Karpas-422 (cell line): ENCODE data around the gene SLC45A3. TPM values are rescaled to one million over a fixed set of nuclear protein-coding genes. Genes with fewer than 3 reads are reported as not detected.

ENCODE experiments used
- DNase-seq: peaks from one replicate; pipeline ENCODE4 v3.0.0-alpha.2; 2015
- H2AFZ ChIP-seq: fragments of 200-600 bp; sonication (generic); 2 replicates; pipeline ENCODE4 v1.6.1; 2014; ENCODE audit warnings: antibody characterized with exemption, low read length, mixed read lengths
- H3K27ac ChIP-seq: fragments of 200-600 bp; sonication (generic); 2 replicates; pipeline ENCODE4 v1.5.1; 2014; ENCODE audit warnings: mild to moderate bottlenecking, low read length, moderate library complexity
- H3K27me3 ChIP-seq: fragments of 200-600 bp; sonication (generic); 2 replicates; pipeline ENCODE4 v1.6.1; 2014; ENCODE audit warnings: low read length, mixed read lengths
- H3K36me3 ChIP-seq: fragments of 200-600 bp; sonication (generic); 2 replicates; pipeline ENCODE4 v1.6.1; 2014; ENCODE audit warnings: low read length, mixed read lengths; ENCODE audit not compliant: insufficient read depth
- H3K4me1 ChIP-seq: fragments of 200-600 bp; sonication (generic); 2 replicates; pipeline ENCODE4 v1.6.1; 2014; ENCODE audit warnings: mild to moderate bottlenecking, low read length, mixed read lengths
- H3K4me2 ChIP-seq: fragments of 200-600 bp; sonication (generic); 2 replicates; pipeline ENCODE4 v1.6.1; 2014; ENCODE audit warnings: low read length, low read depth, mild to moderate bottlenecking; ENCODE audit not compliant: poor library complexity, severe bottlenecking
- H3K4me3 ChIP-seq: fragments of 200-600 bp; sonication (generic); 2 replicates; pipeline ENCODE4 v1.5.1; 2014; ENCODE audit warnings: mild to moderate bottlenecking, antibody characterized with exemption, low read length, mixed read lengths
- H3K79me2 ChIP-seq: fragments of 200-600 bp; sonication (generic); 2 replicates; pipeline ENCODE4 v1.6.1; 2014; ENCODE audit warnings: mild to moderate bottlenecking, low read length, mixed read lengths
- H3K9ac ChIP-seq: fragments of 200-600 bp; sonication (generic); 2 replicates; pipeline ENCODE4 v1.6.0; 2014; ENCODE audit warnings: low read length
- H3K9me2 ChIP-seq: fragments of 200-600 bp; sonication (generic), shearing (Covaris generic); replicated peaks from 2 replicates; pipeline ENCODE4 v1.6.0; 2014; ENCODE audit warnings: mild to moderate bottlenecking, low read length, moderate library complexity; ENCODE audit not compliant: insufficient read depth
- H3K9me3 ChIP-seq: fragments of 300-700, 200-600 bp; sonication (generic); 2 replicates; pipeline ENCODE4 v1.6.1; 2014; ENCODE audit warnings: low read length, mixed read lengths
- H4K20me1 ChIP-seq: fragments of 200-600 bp; sonication (generic); 2 replicates; pipeline ENCODE4 v1.6.1; 2014; ENCODE audit warnings: mild to moderate bottlenecking, antibody characterized with exemption, low read length, low read depth; ENCODE audit not compliant: insufficient read depth
- total RNA-seq: library from RNA; depleted of rRNA; stranded (reverse); fragments of >200 nt; shearing (Covaris generic); gene quantifications from 2 replicates; pipeline ENCODE4 v1.2.3, GENCODE V29; 2014; ENCODE audit warnings: low replicate concordance

Gene SLC45A3
- total RNA-seq, 1 experiment from 2014 or later: not detected

DNA sequence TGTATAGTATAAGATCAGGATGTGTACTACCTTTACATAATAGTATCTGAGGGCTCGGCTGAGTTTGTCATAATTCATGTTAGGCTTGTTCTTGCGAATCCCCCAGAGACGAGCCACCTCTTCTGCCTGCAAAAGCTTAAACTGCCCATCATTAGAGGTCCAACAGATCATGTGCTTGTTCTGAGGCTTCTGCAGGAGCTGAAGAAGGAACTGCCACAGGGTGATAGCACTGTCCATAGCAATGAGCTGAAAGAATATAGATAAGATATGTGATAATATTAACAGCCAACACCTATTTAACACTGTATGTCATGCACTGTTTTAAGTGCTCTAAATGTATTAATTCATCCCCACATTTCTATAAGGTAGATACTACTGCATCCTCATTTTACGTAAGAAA lies 56.7 kb downstream of the SLC45A3 start:
- H3K9ac ChIP-seq: no peak overlapping the region
- no peaks in the 10 kb centered on the region for H3K9me2 ChIP-seq
- H2AFZ ChIP-seq: no peak overlapping the region
- peaks cover 40% of the 10 kb centered on the region for H3K36me3 ChIP-seq
- no peak for DNase-seq
- H3K9me3 ChIP-seq: no peaks in the 10 kb centered on the region
- H3K4me1 ChIP-seq: peaks cover 29% of the 10 kb centered on the region
- H3K4me3 ChIP-seq: no peak overlapping the region
- H4K20me1 ChIP-seq: peaks cover 15% of the 10 kb centered on the region; the same call in 1 of the 2 replicates
- H3K79me2 ChIP-seq: peaks cover 92% of the 10 kb centered on the region
- no peak overlapping the region for H3K4me2 ChIP-seq
- no peaks in the 10 kb centered on the region for H3K27me3 ChIP-seq
- no peak overlapping the region for H3K27ac ChIP-seq

DNA sequence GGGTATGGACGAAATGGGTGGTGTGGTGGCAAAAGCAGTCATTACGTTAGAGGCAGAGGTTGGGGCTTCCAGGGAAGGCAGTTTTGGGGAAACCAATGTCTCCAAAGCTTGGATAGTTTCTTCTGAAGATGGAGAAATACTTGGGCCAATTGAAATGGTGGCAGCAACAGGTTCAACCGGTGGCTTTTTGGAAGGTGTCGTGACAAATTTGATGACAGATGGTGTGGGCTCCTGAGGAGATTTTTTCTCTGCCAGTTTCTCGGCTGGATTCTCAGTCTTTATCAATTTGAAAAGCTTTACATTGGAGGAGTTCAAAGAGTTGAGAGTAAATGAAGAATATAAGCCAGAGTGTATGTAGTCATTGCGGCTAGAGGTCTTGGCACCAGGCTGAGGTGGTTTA lies 60.0 kb downstream of the SLC45A3 start:
- Histone ChIP-seq H3K4me2 (no peak overlapping the region), H3K4me1 (peaks cover 6% of the 10 kb centered on the region), H3K9me2 (no peaks in the 10 kb centered on the region), H3K36me3 (peaks cover 61% of the 10 kb centered on the region), H3K9me3 (no peaks in the 10 kb centered on the region), H3K27me3 (no peaks in the 10 kb centered on the region), H3K79me2 (peaks cover 86% of the 10 kb centered on the region), H3K9ac (no peak overlapping the region), H2AFZ (no peak overlapping the region), H4K20me1 (peaks cover 15% of the 10 kb centered on the region; the same call in 1 of the 2 replicates), H3K27ac (no peak overlapping the region), H3K4me3 (no peak overlapping the region)
- DNase-seq: no peak

DNA sequence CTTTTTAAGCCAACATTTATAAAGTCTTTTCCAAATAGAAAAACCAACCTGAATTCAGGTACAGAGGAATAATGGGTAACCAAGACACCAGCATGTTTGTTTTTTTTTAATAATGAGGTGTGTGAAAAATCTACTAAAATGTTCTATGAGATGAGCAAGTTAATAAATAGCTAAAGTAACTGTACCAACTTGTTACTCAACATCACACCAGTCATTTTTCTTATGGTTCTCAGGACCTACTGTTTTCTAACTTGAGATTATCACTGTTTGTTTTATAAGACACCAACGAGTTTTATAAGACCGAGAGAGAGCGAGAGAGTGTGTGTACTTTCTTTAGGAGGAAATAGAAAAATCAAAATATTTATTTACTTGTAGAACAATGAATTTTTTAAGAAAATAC lies 60.9 kb downstream of the SLC45A3 start:
- DNase-seq: no peak
- peaks cover 13% of the 10 kb centered on the region for H3K4me1 ChIP-seq
- H3K79me2 ChIP-seq: peaks cover 84% of the 10 kb centered on the region
- peaks cover 8% of the 10 kb centered on the region; the same call in 1 of the 2 replicates for H4K20me1 ChIP-seq
- no peak overlapping the region for H3K9ac ChIP-seq
- H3K36me3 ChIP-seq: peaks cover 65% of the 10 kb centered on the region
- H3K9me2 ChIP-seq: no peaks in the 10 kb centered on the region
- no peak overlapping the region for H3K4me3 ChIP-seq
- no peak overlapping the region for H3K27ac ChIP-seq
- no peak overlapping the region for H3K4me2 ChIP-seq
- H3K9me3 ChIP-seq: no peaks in the 10 kb centered on the region
- H2AFZ ChIP-seq: no peak overlapping the region
- no peaks in the 10 kb centered on the region for H3K27me3 ChIP-seq

DNA sequence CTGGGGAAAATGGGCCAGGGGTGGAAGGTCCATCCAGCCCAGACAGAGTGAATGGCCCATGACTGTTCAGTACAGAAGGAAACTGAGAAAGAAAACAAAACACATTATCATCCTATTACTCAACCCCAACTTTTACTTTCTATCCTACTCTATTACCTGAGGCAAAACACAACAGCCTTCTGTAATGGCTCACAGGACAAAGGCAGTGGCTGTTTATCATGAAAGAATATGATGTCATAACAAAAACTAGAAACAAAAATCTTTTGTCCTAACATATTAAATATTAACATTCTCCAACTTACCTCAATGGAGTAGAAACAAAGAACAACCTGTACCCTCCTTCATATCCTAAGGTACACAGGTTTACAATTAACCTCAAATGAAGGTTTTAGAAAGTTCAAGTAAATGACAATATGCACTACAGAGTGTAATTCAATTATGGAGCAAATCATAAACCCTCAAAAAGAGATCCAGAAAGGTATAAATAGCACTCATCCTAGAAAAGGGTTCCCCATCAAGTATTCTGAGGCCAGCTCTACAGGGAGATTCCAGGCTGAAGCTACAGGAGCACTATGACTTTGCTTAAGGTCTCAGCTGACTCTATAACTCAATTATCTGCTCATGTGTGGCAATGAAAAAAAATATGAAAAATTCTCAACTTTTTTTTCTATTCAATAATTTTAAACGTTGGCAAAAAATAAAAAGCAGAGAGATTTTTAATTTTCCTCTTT lies 63.6 kb downstream of the SLC45A3 start:
- Histone ChIP-seq H3K79me2 (peaks cover 83% of the 10 kb centered on the region), H3K36me3 (peaks cover 64% of the 10 kb centered on the region), H4K20me1 (0 out of 2 replicates have a peak, but pooled peaks cover 5% of the 10 kb centered on the region), H3K9me2 (no peaks in the 10 kb centered on the region), H3K4me2 (no peak overlapping the region), H3K27me3 (no peaks in the 10 kb centered on the region), H3K27ac (no peak overlapping the region), H3K9ac (no peak overlapping the region), H3K4me1 (peaks cover 21% of the 10 kb centered on the region), H3K4me3 (no peak overlapping the region), H3K9me3 (no peaks in the 10 kb centered on the region), H2AFZ (no peak overlapping the region)
- no peak for DNase-seq

DNA sequence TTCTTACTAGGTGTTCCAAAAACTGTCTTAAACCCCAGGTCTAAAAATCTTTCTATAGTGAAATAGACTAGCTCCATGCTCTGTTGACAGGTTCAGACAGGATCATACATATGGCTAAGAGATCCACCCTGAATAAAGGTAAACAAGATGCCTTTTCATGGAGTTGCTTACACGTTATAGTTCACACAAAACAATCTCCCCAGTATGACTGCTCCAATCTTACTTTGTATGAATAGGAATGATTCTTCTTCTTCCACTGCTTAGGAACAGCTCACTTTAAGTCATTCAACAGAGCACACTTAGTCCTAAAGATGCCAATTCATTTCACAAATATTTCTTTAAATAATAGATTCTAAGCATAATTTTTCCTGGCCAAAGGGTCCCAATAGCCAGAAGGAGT lies 64.5 kb downstream of the SLC45A3 start:
- Histone ChIP-seq H3K36me3 (peaks cover 69% of the 10 kb centered on the region), H3K79me2 (peaks cover 88% of the 10 kb centered on the region), H3K27ac (no peak overlapping the region), H2AFZ (no peak overlapping the region), H3K9me3 (no peaks in the 10 kb centered on the region), H3K9me2 (no peaks in the 10 kb centered on the region), H3K4me2 (no peak overlapping the region), H3K4me3 (no peak overlapping the region), H3K27me3 (no peaks in the 10 kb centered on the region), H3K9ac (no peak overlapping the region), H3K4me1 (peaks cover 24% of the 10 kb centered on the region), H4K20me1 (0 out of 2 replicates have a peak, but pooled peaks cover 5% of the 10 kb centered on the region)
- no peak for DNase-seq

DNA sequence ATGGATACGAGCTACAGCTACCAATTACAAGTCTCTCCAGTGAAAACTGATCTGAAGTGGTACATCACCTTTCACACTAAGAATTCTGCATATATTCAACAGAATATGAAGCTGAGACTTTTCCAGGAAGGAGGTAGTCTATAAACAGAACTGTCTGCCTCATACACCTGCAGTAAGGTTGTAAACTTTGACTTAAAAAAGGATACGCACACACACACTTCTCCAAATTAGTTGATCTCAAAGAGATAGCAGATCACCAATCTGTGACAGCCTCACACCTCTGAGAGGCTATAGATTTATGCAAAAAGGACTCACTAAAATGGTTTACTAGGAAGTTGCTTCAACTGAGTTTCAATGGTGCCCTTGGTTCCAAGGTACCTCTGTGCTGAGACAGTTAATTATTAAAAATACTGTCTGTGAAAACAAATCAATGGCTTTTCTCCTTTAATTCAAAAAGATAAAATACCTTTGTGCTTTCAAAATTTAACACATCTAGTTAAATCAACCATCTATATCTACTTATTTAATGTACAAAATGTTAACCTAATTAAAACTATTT lies 66.4 kb downstream of the SLC45A3 start:
- H2AFZ ChIP-seq: no peak overlapping the region
- no peak overlapping the region for H3K9ac ChIP-seq
- H3K4me1 ChIP-seq: peaks cover 41% of the 10 kb centered on the region
- no peaks in the 10 kb centered on the region for H3K9me3 ChIP-seq
- H4K20me1 ChIP-seq: no peaks in the 10 kb centered on the region
- peaks cover 68% of the 10 kb centered on the region for H3K36me3 ChIP-seq
- H3K4me2 ChIP-seq: peak overlapping the region; percentile 1
- DNase-seq: no peak
- H3K27ac ChIP-seq: peak overlapping the region; percentile 44
- no peak overlapping the region for H3K4me3 ChIP-seq
- peaks cover 88% of the 10 kb centered on the region for H3K79me2 ChIP-seq
- H3K9me2 ChIP-seq: no peaks in the 10 kb centered on the region
- no peaks in the 10 kb centered on the region for H3K27me3 ChIP-seq

DNA sequence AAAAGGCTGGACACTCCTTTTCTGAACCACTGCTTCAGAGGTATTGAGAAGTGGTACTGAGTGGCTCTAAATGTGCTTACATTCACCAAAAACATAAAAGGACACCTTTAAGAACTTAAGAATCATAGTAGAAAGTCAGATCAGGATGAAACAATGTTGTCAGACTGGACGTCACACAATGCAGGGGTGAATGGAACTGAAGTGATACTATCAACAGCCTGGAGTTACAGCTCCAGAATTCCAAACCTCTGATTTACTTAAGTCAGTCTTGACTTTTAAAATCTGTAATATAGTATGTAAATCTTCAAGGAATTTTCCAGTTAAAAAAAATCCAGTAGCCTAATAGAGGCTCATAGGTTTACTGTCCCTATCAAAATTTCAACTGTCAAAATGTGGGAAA lies 67.8 kb downstream of the SLC45A3 start:
- Histone ChIP-seq H3K4me3 (no peak overlapping the region), H3K36me3 (peaks cover 76% of the 10 kb centered on the region), H3K9me2 (no peaks in the 10 kb centered on the region), H4K20me1 (no peaks in the 10 kb centered on the region), H3K27me3 (no peaks in the 10 kb centered on the region), H2AFZ (no peak overlapping the region), H3K9me3 (no peaks in the 10 kb centered on the region), H3K27ac (no peak overlapping the region), H3K79me2 (peaks cover 93% of the 10 kb centered on the region), H3K4me1 (peaks cover 53% of the 10 kb centered on the region), H3K9ac (no peak overlapping the region), H3K4me2 (no peak overlapping the region)
- DNase-seq: no peak

DNA sequence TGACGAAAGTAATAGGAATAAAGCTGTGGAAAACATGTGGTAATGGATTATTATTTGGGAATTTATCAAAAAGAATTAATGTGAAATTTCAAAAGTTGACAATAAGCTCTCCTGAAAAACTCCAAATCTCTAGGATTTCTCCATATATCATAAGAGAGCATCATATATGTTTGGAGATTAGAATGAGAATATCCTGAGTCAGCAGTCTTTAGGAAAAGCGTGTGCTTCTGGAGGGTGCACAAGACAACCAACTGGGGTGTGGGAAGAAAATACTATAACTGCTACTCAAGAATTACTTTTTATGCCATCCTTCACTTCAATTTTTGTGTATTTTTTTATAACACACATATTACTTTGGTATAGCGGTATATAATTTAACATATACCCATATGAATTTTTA lies 68.2 kb downstream of the SLC45A3 start:
- Histone ChIP-seq H3K4me2 (no peak overlapping the region), H3K9ac (no peak overlapping the region), H3K9me3 (no peaks in the 10 kb centered on the region), H4K20me1 (no peaks in the 10 kb centered on the region), H3K27ac (no peak overlapping the region), H3K4me3 (no peak overlapping the region), H2AFZ (no peak overlapping the region), H3K79me2 (peaks cover 95% of the 10 kb centered on the region), H3K9me2 (no peaks in the 10 kb centered on the region), H3K36me3 (peaks cover 73% of the 10 kb centered on the region), H3K4me1 (peaks cover 54% of the 10 kb centered on the region), H3K27me3 (no peaks in the 10 kb centered on the region)
- no peak for DNase-seq
